Amniotic epithelial cell (primary cell): ENCODE data around the gene MAG.
"Not testable (repeated sequence)": the region's sequence is repeated elsewhere in the genome, so short reads cannot be mapped to it uniquely, and the experiment has no call there.

Source experiments
- DNase-seq: peaks from one replicate; pipeline ENCODE4 v3.0.0-alpha.2; 2010; ENCODE audit warnings: low read depth

Gene MAG

DNA sequence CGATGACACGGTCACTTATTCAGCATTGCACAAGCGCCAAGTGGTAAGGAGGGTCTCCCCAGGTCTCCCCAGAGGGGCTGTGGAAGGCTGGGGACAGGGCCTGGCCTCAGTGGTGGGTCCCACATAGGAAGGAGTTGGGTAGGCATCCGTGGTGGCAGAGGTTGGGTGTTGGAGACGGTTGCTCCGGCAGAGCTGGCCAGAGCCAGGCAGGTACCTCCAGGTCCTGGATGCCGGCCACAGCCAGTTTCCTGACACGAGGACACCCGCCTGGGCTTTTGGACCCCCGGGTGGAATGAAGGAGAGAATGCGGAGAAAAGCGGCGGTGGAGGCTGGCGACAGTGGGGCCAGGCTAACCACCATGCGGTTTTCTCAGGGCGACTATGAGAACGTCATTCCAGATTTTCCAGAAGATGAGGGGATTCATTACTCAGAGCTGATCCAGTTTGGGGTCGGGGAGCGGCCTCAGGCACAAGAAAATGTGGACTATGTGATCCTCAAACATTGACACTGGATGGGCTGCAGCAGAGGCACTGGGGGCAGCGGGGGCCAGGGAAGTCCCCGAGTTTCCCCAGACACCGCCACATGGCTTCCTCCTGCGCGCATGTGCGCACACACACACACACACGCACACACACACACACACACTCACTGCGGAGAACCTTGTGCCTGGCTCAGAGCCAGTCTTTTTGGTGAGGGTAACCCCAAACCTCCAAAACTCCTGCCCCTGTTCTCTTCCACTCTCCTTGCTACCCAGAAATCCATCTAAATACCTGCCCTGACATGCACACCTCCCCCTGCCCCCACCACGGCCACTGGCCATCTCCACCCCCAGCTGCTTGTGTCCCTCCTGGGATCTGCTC lies 54.5 kb downstream of the MAG start:
- no peak for DNase-seq

DNA sequence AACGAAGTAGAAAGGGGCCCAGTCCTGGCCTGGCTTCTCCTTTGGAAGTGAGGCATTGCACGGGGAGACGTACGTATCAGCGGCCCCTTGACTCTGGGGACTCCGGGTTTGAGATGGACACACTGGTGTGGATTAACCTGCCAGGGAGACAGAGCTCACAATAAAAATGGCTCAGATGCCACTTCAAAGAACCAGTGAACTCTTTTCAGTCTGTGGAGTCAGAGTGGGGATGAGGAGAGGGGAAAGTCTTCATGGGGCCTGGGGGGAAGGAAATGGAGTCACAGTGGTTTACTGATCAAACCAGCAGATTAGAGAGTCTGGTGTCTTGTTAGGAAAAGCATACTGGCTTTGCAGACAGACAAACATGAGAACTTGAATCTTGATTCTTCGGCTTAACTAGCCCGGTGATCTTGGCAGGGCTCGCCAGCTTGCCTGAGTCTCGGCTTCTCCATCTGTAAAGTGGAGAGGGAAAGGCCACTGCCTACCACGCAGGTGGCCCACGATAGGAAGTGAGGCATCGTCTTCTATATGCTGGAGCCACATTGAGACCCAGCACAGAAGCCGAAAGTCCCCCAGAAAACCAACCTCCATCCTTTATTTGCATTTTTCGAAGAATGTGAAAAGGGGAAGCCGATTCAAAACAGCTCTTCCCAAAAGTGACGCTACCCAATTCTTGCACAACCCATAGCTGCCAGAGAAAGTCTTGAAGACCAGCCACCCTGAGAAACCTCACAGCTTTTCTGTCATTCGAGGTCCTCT lies 55.4 kb downstream of the MAG start, which contains the start of gene FFAR1:
Gene FFAR1 (plus strand): TSS at position 732 of the 759 bp plus-strand sequence. CDS start 3,650 bp downstream, outside the sequence.
- no peak for DNase-seq

DNA sequence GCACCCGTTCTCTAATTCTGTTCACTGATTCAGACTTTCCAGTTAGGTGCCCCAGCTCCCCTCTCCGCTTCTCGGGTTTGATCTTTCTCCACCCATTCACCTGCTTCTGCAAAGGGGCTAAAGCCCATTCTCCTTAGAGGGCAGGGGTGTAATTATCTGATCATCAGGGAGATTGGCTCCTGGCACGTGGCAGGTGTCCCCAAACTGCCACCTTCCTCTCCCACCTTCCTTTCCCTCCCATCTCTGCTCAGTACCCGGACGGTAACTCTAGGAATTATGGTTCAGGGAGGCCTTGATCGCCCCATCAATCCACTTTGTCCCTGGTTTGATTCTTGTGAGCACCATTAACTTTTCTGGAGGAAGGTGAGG lies 56.0 kb downstream of the MAG start:
- DNase-seq = no peak

DNA sequence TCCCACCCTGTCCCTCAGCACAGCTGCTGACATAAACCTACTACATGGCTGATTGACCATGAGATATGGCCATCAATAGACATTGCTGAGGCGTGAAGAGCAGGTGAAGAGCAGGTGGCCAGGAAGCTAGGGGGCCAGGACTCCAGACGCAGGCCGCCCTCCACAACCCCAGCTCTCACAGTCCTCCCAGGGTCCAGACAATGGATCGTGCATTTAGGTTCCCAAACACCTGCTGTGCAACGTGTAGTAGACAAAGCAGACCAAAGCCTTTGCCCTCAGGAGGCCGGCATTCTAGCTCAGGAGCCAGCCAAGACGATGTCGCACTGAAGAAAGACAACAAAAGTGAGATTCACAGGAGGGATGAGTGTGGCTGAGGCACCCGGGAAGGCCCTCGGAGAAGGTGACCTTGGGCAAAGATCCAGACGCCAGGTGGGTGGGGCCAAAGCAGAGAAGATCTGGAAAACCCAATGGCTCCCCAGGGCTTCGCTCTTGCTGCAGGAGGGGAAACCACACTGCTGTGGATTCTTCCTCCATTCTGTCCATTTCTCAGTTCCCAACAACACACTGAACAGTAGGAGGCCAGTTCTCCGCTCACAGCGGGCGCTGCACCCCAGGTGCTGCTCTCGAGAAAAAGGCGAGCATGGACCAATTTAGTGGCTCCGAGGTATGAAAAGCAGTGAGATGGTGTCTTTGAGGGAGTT lies 57.1 kb downstream of the MAG start:
- DNase-seq = no peak

DNA sequence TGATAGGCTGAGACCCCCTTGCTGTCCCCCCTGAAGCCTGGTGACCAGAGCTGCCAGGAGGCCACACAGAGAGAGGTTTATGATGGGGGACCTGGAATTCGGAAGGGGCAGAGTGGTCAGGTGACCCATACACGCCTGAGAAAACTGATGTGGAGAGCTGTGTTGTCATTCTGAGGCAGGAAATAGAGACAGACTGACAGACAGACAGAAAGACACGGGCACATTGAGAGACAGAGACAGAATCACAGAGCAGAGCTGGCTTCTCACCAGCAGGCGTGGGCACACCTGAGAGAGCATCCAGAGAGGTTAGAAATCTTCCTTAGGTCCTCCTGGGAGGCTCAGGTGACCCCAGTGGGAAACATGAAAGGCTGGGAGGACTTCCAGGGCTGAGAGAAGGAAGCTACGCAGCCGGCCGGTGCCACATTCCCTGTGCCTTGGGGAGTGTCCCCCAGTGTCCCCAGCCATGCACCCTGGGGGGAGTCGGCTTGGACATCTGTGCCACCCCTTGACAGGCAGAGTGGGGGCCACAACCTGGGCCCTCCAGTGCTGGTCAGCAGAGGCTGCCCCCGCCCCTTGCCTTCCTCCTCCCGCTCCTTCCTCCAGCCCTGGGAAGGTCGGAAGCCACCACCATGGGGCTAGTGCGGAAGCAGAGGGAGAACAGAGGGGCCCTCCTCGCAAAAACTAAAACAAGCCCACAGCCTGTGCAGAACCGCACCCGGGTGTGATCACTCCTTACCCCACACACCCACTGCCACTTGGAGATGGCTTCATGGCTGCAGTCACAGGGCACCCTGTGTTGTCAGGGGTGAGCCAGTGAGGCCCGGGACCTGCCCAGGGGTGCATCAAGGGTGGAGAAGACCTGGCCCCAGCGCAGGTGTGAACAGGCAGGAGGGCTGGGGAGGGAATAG lies 57.9 kb downstream of the MAG start:
- no peak for DNase-seq

DNA sequence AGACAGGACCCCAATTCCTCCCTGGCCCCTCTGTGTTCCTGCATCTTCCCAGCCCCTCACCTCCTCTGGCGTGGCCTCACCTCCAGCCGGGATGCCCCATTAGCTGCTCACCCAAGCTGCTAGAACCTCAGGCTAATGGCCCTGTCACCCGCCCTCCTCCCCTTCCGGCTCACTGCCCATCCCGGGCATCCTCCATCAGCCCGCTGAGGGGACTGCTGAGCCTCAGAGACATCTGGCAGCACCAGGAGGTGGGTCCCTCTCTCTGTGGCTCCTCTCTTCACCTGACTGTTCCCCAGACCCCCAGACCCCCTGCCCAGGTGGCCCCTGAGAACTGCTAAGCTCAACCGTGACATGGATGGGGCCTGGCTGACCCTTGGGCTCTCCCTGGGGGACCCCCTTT lies 58.6 kb downstream of the MAG start:
- DNase-seq = no peak

DNA sequence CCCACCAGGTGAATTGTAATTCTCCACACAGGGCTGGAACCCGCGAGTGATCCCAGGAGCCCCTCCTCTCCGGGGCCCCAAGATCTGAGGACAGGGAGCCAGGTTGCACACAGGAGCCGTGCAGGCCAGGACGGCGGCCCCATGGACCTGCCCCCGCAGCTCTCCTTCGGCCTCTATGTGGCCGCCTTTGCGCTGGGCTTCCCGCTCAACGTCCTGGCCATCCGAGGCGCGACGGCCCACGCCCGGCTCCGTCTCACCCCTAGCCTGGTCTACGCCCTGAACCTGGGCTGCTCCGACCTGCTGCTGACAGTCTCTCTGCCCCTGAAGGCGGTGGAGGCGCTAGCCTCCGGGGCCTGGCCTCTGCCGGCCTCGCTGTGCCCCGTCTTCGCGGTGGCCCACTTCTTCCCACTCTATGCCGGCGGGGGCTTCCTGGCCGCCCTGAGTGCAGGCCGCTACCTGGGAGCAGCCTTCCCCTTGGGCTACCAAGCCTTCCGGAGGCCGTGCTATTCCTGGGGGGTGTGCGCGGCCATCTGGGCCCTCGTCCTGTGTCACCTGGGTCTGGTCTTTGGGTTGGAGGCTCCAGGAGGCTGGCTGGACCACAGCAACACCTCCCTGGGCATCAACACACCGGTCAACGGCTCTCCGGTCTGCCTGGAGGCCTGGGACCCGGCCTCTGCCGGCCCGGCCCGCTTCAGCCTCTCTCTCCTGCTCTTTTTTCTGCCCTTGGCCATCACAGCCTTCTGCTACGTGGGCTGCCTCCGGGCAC lies 59.6 kb downstream of the MAG start:
- no peak for DNase-seq

DNA sequence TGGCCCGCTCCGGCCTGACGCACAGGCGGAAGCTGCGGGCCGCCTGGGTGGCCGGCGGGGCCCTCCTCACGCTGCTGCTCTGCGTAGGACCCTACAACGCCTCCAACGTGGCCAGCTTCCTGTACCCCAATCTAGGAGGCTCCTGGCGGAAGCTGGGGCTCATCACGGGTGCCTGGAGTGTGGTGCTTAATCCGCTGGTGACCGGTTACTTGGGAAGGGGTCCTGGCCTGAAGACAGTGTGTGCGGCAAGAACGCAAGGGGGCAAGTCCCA lies 60.2 kb downstream of the MAG start:
- DNase-seq = no peak

DNA sequence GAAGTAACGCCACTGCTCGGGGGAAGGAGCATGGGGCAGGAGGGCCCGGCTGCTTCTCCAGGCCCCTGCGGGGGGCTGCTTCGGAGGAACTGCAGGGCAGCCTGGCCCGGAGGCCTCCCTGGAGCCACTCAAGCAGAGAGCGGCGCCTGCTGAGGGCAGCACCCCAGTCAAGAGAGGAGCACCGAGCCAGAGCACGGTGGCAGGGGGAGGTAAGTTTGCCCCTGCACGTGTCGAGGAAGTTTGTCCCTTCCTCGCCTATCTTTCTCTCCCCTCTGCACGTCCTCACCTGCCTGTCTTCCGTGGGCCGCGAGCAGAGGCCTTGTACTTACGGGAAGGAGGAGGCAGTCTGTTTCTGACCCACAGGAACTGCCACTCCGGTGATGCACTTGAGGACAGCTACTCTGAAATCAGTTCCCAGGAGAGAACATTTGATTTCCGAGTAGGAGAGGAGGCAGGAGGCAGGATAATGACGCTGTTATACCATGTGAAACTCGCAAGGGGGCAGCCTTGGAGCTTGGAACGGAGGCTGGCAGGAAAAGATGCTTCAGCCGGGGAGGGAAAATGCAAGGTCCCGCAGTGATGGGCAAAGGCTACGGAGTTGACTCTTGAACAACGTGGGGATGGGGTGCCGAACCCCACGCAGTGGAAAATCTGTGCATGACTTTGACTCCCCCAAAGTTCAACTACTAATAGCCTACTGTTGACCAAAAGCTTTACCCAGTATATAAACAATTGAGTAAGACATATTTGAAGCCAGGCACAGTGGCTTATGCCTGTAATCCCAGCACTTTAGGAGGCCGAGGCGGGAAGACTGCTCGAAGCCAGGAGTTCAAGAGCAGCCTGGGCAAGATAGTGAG lies 60.7 kb downstream of the MAG start:
- DNase-seq = peak; percentile 70

DNA sequence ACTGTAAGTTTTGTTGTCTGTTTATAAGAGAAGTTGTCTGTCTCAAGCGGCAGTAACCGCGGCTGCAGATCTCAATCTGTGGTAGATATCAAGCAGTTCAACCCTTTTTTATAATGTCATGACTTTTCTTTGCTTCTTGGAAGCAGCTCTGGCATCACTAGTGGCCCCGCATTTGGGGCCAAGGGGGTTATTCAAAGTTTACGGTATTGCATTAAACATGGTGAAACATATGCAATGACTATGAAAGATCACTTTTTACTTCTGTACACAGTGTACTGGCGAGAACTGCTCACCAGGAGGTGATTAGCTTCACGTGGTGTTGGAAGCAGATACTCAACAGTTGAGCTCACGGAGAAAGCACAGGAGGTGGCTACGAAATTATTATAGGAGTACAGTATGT lies 61.7 kb downstream of the MAG start:
- peak; percentile 64 for DNase-seq

DNA sequence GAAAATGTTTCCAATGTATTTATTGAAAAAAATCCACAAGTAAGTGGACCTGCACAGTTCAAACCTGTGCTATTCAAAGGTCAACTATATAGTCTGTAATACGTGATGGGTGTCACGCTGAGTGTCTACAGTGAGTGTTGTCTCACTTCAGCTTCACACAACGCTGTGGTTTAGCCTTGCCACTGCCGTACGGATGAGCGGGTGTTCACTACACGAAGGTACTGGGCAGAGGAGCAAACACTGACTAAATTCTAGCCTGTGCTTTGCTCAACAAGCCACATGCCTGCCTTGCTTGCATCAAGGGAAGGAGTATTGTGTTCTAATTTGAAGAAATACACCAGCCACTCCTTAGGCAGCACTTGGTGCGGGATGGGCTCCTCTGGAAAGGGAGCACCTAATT lies 62.9 kb downstream of the MAG start:
- no peak for DNase-seq

DNA sequence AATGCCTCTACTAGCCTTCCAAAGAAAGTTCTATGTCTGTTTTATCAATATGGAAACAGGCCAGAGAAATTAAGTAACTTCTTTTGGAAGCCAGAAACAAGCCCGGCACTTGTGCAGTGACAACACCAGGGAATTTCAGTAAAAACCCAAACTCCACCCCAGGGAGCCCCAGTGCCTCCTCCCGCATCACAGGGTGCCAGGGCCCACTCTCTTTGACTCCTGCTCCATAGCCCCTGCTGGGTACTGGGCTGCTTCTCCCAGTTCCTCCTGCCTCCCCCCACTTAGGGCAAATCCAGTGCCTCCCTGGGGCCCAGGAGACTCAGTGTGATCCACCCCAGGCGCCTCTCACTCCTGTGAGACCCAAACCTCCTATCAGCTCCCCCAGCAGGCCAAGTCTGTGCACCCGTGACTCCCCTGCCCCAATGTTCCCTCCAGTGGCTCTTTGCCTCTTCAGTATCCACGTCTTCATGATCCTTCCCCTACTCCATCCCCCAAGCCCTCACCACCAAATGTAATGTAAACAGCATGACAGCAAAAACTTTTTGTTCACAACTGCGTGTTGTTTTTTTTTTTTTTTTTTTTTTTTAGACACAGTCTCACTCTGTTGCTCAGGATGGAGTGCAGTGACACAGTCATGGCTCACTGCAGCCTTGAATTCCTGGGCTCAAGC lies 64.0 kb downstream of the MAG start:
- no peak for DNase-seq

DNA sequence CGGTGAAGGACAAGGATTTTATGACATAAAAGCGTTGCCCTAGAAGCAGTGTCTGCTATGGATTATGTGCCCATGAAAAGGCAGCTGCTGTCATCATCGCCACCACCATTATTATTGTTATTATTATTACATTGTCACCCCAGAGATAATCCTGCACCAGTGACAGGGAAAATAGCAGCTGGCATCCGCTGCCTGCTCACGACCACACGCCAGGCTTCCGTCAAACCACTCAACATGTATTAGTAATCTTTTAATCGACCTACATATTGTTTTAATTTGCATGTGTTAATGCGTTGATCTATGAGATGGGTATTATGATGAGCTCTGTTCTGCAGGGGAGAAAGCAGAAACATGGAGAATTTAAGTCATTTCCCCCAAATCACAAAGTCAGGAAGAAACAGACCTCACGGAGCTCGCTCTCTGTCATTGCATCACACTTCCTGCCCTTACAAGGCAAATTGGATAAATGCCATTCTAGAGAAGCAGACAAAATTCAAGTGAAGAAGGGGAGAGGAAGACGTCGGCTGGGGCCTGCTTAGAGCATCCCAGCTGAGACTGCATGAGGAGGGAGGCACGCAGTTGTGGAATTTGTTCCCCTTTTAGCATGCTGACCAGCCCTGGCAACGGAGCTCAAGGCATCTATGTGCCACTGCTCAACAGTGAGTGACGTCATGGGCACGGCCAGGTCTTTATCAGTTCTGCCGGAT lies 66.1 kb downstream of the MAG start, which contains the start of gene FFAR3:
Gene FFAR3 (plus strand): TSS at position 594 of the 707 bp plus-strand sequence. CDS start 431 bp downstream, outside the sequence.
- DNase-seq = peak; percentile 9

DNA sequence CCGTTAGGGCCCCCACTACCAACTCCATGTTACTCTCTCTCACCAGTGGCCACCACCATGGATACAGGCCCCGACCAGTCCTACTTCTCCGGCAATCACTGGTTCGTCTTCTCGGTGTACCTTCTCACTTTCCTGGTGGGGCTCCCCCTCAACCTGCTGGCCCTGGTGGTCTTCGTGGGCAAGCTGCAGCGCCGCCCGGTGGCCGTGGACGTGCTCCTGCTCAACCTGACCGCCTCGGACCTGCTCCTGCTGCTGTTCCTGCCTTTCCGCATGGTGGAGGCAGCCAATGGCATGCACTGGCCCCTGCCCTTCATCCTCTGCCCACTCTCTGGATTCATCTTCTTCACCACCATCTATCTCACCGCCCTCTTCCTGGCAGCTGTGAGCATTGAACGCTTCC lies 66.9 kb downstream of the MAG start:
- not testable (repeated sequence) for DNase-seq

DNA sequence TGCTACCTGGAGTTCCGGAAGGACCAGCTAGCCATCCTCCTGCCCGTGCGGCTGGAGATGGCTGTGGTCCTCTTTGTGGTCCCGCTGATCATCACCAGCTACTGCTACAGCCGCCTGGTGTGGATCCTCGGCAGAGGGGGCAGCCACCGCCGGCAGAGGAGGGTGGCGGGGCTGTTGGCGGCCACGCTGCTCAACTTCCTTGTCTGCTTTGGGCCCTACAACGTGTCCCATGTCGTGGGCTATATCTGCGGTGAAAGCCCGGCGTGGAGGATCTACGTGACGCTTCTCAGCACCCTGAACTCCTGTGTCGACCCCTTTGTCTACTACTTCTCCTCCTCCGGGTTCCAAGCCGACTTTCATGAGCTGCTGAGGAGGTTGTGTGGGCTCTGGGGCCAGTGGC lies 67.4 kb downstream of the MAG start:
- DNase-seq = not testable (repeated sequence)

DNA sequence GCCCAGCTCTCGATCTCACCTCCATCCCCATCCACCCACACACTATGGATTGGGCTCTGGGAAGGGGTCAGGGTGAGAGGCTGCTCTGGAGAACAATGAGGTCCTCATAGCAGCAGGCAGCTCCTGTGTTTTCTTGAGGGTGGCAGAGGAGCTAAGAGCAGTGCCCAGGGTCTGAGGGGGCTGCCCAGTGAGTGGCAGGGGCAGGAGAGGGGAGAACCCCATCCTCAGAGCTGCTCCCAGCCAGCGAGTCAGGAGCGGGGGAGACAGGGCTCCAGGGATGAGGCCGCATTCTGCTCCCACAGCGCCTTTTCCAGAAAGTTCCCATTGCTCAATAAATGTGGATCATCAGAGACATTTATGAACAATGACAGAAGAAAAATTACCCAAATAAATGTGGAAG lies 68.1 kb downstream of the MAG start:
- not testable (repeated sequence) for DNase-seq

DNA sequence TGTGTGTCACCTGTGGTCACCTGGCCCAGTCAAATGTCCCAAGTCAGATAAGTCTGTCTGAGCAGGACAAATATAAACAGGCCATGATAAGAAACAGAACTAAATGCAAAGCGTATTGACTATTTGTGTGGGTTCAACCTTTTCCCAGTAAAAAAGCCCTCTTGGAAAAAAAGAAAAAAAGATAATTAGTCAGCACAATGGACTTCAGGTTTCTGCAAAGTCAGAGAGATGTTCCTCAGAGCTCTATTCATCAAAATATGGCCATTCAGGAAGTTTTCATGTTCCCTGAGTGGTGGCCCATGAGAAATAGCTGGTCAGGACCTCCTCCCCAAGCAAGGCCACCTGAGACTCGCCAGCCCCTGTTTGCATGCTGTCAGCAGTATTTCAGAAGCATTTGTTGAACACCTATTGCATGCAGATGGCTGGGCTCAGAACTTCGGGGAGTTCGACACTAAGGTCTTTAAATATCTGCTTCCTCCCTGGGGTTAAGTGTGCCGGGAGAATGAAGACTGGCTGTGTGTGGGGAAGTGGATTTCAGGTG lies 69.0 kb downstream of the MAG start:
- no peak for DNase-seq

DNA sequence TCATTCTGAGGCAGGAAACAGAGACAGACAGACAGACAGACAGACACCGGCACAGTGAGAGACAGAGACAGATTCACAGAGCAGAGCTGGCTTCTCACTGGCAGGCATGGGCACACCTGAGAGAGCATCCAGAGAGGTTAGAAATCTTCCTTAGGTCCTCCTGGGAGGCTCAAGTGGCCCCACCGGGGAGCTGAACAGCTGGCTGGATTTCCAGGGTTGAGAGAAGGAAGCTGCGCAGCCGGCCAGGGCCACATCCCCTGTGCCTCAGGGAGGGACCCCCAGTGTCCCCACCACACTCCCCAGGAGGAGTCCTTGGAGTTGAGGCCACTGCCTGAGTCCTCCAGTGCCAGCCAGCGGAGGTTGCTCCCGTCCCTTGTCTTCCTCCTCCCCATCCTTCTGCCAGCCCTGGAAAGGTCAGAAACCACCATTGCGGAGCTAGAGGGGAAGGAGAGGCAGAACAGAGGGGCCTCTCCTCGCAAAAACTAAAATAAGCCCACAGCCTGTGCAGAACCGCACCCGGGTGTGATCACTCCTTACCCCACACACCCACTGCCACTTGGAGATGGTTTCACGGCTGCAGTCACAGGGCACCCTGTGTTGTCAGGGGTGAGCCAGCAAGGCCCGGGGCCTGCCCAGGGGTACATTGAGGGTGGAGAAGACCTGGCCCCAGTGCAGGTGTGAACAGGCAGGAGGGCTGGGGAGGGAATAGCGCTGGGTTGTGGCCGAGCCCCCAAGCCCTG lies 70.5 kb downstream of the MAG start:
- DNase-seq = no peak
